Measurements from ENCODE around the gene SEPTIN2. TPM values are rescaled to one million over a fixed set of nuclear protein-coding genes. Genes with fewer than 3 reads are reported as not detected.
"Not testable (repeated sequence)": the region's sequence is repeated elsewhere in the genome, so short reads cannot be mapped to it uniquely, and the experiment has no call there.

The SEPTIN2 gene
- total RNA-seq, 1 donor from 2014 or later, result 460 TPM

DNA sequence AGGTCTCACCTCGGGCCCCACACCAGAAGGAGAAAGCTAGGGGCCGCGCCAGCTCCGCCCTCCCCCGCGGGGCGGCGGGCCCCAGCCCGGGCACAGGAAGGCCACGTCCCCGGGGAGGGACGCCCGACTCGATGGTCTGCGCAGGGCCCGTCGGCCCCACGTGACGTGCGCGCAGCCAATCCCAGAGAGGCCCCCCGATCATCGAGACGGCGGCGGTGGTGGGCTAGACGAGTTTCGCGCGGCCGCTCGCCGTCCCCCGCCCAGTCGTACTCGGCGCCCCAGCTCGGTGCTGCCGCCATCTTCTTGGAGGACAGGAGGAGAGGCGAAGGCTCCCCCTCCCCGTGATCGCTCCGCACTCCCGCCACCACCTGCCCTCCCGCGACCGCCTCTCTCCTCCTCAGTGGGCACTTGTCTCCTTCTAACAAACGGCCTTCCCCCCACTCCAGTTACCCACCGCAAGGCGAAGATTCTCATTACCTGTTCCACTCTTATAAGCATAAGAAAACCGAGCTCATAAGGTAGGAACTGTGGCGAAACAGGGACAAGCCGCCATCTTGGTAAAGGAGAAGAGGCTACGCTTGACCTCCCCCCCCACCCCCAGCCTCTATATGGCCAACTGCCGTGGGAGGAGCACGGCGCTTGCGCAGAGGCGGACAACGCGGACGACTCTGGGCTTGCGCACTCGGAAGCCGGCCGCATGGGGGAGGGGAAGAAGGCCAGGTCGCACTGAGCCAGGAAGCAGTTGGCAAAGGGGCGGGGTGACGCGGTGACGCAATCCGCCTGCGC lies 439 bp upstream of the SEPTIN2 start, which contains the start of gene HDLBP:
Gene HDLBP, minus strand, starts transcription at position 580 of the 786 bp plus-strand sequence. CDS start 48,803 bp downstream, outside the sequence.
- DNase-seq (ENCODE audit: low spot score, unreplicated experiment), result peak; percentile 100
- H3K27me3 Mint-ChIP-seq, result no peaks in the 10 kb centered on the region
- H3K4me1 Mint-ChIP-seq (ENCODE audit: low read depth), result peaks cover 37% of the 10 kb centered on the region
- TF ChIP-seq CTCF (IDR thresholded peaks at IDR 0.05; ENCODE audit: unreplicated experiment), result peak; percentile 44
- H3K36me3 Mint-ChIP-seq (ENCODE audit: insufficient read depth), result peaks cover 6% of the 10 kb centered on the region
- peak within 1 kb of the TSS; percentile 92 for H3K4me3 Mint-ChIP-seq (ENCODE audit: low read depth)
- H3K9me3 Mint-ChIP-seq (ENCODE audit: low read depth), result no peaks in the 10 kb centered on the region
- peak within 1 kb of the TSS; percentile 100 for H3K27ac Mint-ChIP-seq

DNA sequence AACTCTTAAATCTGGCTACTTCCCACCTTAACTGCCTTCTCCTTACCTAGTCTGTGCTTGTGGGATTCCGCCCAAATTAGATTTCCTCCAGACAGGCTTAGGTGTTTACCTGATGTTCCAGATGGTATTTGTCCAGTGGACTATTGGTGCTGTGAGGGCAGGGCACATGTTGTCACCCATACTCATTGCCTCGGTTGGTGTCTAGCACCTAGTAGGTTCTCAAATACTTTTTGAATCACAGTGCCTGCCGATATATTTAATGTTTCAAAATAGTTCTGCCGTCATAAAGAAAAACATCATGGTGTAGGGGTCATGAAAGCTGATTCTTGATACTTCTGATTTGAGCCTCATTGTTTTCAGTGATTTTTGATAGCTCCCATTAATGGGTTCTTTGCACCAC lies 1.1 kb downstream of the SEPTIN2 start:
- H3K27me3 Mint-ChIP-seq, result no peaks in the 10 kb centered on the region
- H3K4me1 Mint-ChIP-seq (ENCODE audit: low read depth), result peaks cover 53% of the 10 kb centered on the region
- H3K9me3 Mint-ChIP-seq (ENCODE audit: low read depth), result no peaks in the 10 kb centered on the region
- peaks cover 6% of the 10 kb centered on the region for H3K36me3 Mint-ChIP-seq (ENCODE audit: insufficient read depth)
- H3K27ac Mint-ChIP-seq, result peak overlapping the region; percentile 99
- no peak for TF ChIP-seq CTCF (IDR thresholded peaks at IDR 0.05; ENCODE audit: unreplicated experiment)
- no peak for DNase-seq (ENCODE audit: low spot score, unreplicated experiment)
- peak overlapping the region; percentile 92 for H3K4me3 Mint-ChIP-seq (ENCODE audit: low read depth)

GRCh38 chr2:241317391-241317790 lies 1.7 kb downstream of the SEPTIN2 start:
- Mint-ChIP-seq H3K27ac (peak overlapping the region; percentile 99), H3K9me3 (ENCODE audit: low read depth) (no peaks in the 10 kb centered on the region), H3K27me3 (no peaks in the 10 kb centered on the region), H3K4me3 (ENCODE audit: low read depth) (peak overlapping the region; percentile 92), H3K36me3 (ENCODE audit: insufficient read depth) (peaks cover 6% of the 10 kb centered on the region), H3K4me1 (ENCODE audit: low read depth) (peaks cover 54% of the 10 kb centered on the region)
- DNase-seq (ENCODE audit: low spot score, unreplicated experiment), result no peak
- TF ChIP-seq CTCF (IDR thresholded peaks at IDR 0.05; ENCODE audit: unreplicated experiment), result no peak

DNA sequence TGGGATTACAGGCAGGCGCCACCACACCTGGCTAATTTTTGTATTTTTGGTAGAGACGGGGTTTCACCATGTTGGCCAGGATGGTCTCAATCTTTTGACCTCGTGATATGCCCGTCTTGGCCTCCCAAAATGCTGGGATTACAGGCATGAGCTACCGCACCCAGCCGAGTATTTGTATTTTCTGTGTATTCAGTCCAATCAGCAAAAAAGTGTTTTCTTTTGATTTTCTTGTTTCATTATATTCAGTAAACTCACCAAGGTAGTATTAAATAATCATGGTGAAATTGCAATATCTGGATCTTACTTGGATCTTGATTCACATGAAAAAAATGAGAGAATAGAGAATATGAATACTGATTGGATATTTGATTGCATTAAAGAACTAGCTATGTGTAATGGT lies 3.1 kb downstream of the SEPTIN2 start:
- not testable (repeated sequence) for H3K27ac Mint-ChIP-seq; DNase-seq (ENCODE audit: low spot score, unreplicated experiment); H3K36me3 Mint-ChIP-seq (ENCODE audit: insufficient read depth); H3K9me3 Mint-ChIP-seq (ENCODE audit: low read depth); H3K27me3 Mint-ChIP-seq
- Mint-ChIP-seq H3K4me3 (ENCODE audit: low read depth) (peak overlapping the region; percentile 92), H3K4me1 (ENCODE audit: low read depth) (peaks cover 56% of the 10 kb centered on the region)

DNA sequence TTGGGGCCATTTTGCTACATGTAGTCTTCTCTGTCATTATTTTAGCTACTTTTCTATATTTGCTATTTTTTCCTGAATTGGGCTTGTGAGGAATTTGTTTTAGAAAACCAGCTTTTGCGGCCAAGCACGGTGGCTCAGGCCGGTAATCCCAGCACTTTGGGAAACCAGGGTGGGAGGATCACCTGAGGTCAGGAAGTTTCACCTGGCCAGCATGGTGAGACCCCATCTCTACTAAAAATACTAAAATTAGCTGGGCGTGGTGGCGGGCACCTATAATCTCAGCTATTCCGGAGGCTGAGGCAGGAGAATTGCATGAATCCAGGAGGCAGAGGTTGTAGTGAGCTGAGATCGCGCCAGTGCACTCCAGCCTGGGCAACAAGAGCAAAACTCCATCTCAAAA lies 4.7 kb downstream of the SEPTIN2 start:
- Mint-ChIP-seq H3K4me3 (ENCODE audit: low read depth) (peak overlapping the region; percentile 59), H3K36me3 (ENCODE audit: insufficient read depth) (peaks cover 9% of the 10 kb centered on the region), H3K4me1 (ENCODE audit: low read depth) (peaks cover 59% of the 10 kb centered on the region), H3K27ac (peak overlapping the region; percentile 85), H3K27me3 (no peaks in the 10 kb centered on the region), H3K9me3 (ENCODE audit: low read depth) (no peaks in the 10 kb centered on the region)
- no peak for DNase-seq (ENCODE audit: low spot score, unreplicated experiment)
- no peak for TF ChIP-seq CTCF (IDR thresholded peaks at IDR 0.05; ENCODE audit: unreplicated experiment)

GRCh38 chr2:241321033-241321432 lies 5.3 kb downstream of the SEPTIN2 start:
- no peak for DNase-seq (ENCODE audit: low spot score, unreplicated experiment)
- TF ChIP-seq CTCF (IDR thresholded peaks at IDR 0.05; ENCODE audit: unreplicated experiment), result no peak
- Mint-ChIP-seq H3K9me3 (ENCODE audit: low read depth) (no peaks in the 10 kb centered on the region), H3K4me3 (ENCODE audit: low read depth) (peak overlapping the region; percentile 59), H3K27ac (peak overlapping the region; percentile 91), H3K27me3 (no peaks in the 10 kb centered on the region), H3K4me1 (ENCODE audit: low read depth) (peaks cover 59% of the 10 kb centered on the region), H3K36me3 (ENCODE audit: insufficient read depth) (peaks cover 10% of the 10 kb centered on the region)
